ENCODE data around the gene METAP1.

DNA sequence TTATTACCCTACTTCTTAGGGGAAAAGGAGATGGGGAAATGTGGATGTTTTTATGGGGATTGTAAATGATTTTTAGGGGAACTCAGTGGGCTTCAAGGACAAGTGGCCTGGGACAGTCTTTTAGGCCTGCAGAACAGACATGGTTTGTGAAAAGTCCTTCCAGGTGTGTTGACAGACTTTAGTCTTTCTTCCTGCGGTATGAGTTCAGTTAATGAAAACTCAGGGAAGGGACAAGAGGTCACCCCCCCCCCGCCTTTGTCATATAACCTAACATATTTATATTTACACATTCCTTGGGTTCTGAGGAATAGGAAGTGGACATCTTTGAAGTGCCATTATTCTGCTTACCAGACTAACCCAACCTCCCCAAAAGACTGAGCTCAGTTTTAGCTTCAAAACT, 31.8 kb downstream of the METAP1 start:
- TF ChIP-seq POLR2AphosphoS5 (IDR thresholded peaks at IDR 0.05) (no peak), POLR2A (IDR thresholded peaks at IDR 0.05) (no peak)
- TF ChIP-seq, protein P1, sequence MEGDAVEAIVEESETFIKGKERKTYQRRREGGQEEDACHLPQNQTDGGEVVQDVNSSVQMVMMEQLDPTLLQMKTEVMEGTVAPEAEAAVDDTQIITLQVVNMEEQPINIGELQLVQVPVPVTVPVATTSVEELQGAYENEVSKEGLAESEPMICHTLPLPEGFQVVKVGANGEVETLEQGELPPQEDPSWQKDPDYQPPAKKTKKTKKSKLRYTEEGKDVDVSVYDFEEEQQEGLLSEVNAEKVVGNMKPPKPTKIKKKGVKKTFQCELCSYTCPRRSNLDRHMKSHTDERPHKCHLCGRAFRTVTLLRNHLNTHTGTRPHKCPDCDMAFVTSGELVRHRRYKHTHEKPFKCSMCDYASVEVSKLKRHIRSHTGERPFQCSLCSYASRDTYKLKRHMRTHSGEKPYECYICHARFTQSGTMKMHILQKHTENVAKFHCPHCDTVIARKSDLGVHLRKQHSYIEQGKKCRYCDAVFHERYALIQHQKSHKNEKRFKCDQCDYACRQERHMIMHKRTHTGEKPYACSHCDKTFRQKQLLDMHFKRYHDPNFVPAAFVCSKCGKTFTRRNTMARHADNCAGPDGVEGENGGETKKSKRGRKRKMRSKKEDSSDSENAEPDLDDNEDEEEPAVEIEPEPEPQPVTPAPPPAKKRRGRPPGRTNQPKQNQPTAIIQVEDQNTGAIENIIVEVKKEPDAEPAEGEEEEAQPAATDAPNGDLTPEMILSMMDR (IDR thresholded peaks at IDR 0.05 in 8 of 11, conservative IDR thresholded peaks at IDR 0.05 in 3 of 11): no peak

Measured in spleen (tissue), 7 donors.